ENCODE data around the gene TOR1AIP2.
A peak's percentile ranks its signal among the peaks of the same experiment; 100 is the strongest.

TOR1AIP2 gene

GRCh38 chr1:179877586-179878265 lies at the start of gene TOR1AIP2:
TSS of gene TOR1AIP2 (minus strand) at chr1:179877803. CDS start at chr1:179852665, 25,138 bp downstream.
- DNase-seq: peak; percentile 75

GRCh38 chr1:179926850-179927205 lies 49.2 kb upstream of the TOR1AIP2 start:
- no peak for DNase-seq

GRCh38 chr1:179925922-179926849 lies 48.6 kb upstream of the TOR1AIP2 start:
- peak; percentile 91 for DNase-seq

GRCh38 chr1:179925302-179925701 lies 47.7 kb upstream of the TOR1AIP2 start:
- DNase-seq: no peak

GRCh38 chr1:179924268-179924667 lies 46.7 kb upstream of the TOR1AIP2 start:
- DNase-seq: no peak

- no peak for DNase-seq
These were observed 45.4 kb upstream of the TOR1AIP2 start for GRCh38 chr1:179923029-179923428.

GRCh38 chr1:179921981-179922872 lies 44.6 kb upstream of the TOR1AIP2 start:
- DNase-seq: peak; percentile 2

- no peak for DNase-seq
These were observed 43.9 kb upstream of the TOR1AIP2 start for GRCh38 chr1:179921472-179921871.

- DNase-seq: no peak
These were observed 40.2 kb upstream of the TOR1AIP2 start for GRCh38 chr1:179917601-179918429.

- DNase-seq: no peak
These were observed 34.2 kb upstream of the TOR1AIP2 start for GRCh38 chr1:179911812-179912211.

GRCh38 chr1:179910934-179911333 lies 33.3 kb upstream of the TOR1AIP2 start:
- no peak for DNase-seq

- no peak for DNase-seq
These were observed 12.0 kb upstream of the TOR1AIP2 start for GRCh38 chr1:179889589-179889988.

GRCh38 chr1:179888071-179888470 lies 10.5 kb upstream of the TOR1AIP2 start:
- DNase-seq: no peak

- DNase-seq: no peak
These were observed 6.1 kb upstream of the TOR1AIP2 start for GRCh38 chr1:179883745-179884138.

GRCh38 chr1:179883040-179883744 lies 5.6 kb upstream of the TOR1AIP2 start:
- DNase-seq: no peak

GRCh38 chr1:179882253-179883039 lies 4.8 kb upstream of the TOR1AIP2 start, which contains the start of gene TOR1AIP1:
TSS of gene TOR1AIP1 (plus strand) at chr1:179882285. CDS start at chr1:179882503, 218 bp downstream.
- DNase-seq: peak; percentile 99

GRCh38 chr1:179881642-179882252 lies 4.1 kb upstream of the TOR1AIP2 start:
- peak; percentile 91 for DNase-seq

- no peak for DNase-seq
These were observed 2.2 kb upstream of the TOR1AIP2 start for GRCh38 chr1:179879797-179880196.

- DNase-seq: peak; percentile 22
These were observed 1.3 kb downstream of the TOR1AIP2 start for GRCh38 chr1:179876300-179876715.

Data from fibroblast of skin of right quadriceps (primary cell).